Brain pericyte (primary cell): Measurements from ENCODE around the gene FRMD4A.
A peak's percentile ranks its signal among the peaks of the same experiment; 100 is the strongest.
"Not testable (repeated sequence)": the region's sequence is repeated elsewhere in the genome, so short reads cannot be mapped to it uniquely, and the experiment has no call there.

Experiments
- DNase-seq: peaks from one replicate; pipeline ENCODE4 v3.0.0-alpha.2; 2012; ENCODE audit warnings: low read depth, low spot score

The FRMD4A gene

DNA sequence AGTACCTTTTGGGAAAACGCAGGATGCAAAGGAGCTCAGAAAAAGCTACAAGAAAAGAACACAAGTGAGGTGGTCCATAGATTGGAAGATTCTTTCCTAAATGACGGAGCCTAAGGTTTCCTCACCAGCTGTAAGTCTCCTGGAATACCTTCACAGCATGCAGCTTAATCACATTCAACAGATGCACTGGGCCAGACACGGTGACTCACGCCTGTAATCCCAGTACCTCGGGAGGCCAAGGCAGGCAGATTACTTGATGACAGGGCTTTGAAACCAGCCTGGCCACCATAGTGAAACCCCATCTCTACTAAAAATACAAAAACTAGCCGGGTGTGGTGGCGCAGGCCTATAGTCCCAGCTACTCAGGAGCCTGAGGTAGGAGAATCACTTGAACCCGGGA, 228.7 kb downstream of the FRMD4A start:
- no peak for DNase-seq

DNA sequence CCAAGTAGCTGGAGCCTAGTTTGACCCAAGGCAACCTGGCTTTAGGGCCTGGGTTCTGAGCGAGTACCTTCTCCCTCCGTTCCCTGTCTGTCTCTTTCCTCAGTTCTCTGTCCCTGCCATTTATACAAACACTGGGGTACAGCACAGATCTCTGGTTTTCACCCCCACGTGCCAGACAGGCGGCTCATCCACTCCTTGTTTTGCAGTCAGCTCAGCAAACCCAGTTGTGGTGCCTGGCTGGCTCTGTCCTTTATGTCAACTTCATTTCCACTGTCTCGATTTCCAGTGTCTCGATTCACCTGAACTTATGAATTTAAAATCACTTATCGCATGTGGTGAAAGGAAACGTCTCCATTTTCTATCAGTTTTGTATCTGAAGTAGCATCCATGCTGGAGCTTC, 230.8 kb downstream of the FRMD4A start:
- no peak for DNase-seq

DNA sequence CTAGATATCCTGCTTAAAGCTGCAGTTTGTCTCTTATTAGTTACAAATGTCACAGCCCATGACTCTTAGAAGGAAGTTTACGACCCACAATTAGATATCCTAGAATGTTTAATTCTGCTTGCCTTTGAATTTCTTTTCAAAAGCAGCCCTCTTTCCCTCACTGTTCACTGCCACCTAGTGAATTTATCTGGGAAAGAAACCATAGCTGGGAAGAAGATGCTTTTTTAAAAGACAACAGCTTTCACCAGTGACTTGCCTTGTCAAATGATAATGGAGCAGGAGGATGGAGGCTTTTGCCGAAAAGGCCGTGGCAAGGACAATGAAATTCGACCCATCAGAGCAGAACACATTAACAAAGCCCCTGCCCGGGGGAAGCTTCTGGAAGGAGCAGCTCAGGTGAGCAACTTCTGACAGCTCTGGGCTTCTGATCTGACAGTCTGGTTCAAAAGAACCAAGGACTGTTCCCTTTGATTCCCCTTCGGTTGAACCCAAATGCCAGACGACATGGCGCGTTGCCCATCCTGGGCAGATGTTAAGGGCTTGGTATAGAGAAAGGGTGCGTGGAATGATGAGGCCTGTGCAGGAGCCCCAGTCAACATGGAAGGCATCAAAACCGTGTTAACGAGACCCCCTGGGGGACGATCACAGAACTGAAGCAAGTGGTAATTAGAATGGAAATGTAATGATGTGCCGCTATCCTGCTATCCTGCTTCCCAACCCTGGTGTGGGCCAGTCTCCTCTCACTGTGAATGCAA, 236.8 kb downstream of the FRMD4A start:
- no peak for DNase-seq

DNA sequence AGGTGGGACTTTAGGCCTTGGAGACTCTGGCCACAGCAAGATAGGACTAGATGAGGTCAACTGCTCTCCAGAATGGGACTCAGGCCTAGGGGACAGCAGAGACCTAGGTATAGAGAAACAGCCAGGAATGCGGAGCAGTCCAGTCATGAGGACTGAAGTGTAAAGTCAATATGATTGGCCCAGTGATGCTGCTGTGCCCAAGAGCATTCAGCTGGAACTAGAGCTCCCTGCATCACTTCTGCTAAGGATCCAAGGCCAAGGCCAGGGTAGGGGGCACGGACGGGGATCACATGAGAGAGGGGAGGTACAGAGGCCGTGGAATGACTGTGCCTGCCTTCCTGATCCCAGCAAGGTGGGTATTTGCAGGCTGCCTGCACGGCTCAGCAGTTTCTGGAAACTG, 237.9 kb downstream of the FRMD4A start:
- no peak for DNase-seq

DNA sequence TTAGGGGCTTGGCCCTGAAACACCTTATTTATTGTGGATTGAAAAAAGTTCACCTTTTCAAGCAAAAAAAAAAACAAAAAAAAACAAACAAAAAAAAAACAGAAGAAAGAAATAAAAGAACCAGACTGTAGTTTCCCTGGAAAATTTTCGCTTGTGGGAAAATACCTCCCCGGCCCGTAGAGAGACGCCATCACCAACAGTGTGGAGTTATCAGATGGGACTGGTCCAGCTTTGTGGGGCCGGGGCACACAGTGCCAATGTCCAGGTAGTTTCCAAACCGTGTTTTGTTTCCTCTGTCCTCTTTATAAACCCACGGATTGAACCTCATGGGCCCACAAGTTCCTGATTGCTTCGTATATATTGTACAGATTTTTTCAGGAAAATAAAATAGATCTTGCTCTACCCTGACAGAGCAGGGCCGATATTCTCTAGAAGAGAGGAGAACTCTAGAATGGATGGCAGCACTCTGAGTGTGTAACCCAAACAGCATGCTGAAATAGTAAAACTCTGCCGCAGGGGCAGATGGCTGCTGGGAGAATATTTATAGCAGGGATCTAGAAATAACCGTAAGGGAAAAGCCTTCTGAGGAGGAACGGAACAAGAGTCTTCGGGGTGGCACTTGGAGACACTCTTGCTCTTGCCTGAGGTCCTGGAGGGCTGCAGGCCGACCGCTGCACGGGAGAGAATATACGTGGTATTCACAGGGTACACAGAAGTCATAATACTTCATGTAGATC, 241.0 kb downstream of the FRMD4A start:
- DNase-seq: no peak

DNA sequence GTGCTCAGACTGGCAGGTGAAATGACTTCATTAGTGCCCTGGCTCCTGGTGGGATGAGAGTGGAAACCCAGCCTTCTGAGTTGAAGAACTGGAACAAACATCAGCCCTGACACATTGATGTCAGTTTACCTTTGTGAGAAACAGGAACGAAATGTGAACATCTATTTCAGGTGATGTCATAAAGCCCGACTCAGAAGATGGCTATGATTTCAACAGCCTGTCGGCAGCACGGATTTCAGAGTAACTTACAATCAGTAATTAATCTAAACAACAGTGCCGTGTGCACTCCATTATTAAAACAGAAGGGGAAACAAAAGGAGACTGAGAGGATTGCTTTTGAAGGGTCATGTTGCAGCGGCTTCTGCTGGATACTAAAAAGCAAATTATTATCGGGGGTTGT, 243.2 kb downstream of the FRMD4A start:
- DNase-seq: no peak

DNA sequence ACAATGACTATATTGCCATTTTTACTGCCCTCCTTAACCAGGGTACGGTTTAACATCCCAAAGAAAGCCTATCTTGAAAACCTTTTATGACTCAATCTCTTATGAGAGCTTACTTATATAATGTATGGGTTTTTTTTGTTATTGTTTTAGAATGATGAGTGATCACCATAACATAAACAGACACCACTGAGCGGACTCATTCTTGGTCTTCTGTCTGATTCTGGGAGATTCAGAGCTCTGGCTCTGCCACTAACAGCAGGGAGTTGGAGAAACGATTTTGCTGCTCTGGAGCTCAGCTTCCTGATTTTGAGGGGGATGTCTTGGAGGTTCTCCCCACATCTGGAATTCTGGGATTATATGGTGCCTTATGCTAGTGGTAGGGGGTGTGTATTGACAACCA, 244.1 kb downstream of the FRMD4A start:
- DNase-seq: peak; percentile 37

DNA sequence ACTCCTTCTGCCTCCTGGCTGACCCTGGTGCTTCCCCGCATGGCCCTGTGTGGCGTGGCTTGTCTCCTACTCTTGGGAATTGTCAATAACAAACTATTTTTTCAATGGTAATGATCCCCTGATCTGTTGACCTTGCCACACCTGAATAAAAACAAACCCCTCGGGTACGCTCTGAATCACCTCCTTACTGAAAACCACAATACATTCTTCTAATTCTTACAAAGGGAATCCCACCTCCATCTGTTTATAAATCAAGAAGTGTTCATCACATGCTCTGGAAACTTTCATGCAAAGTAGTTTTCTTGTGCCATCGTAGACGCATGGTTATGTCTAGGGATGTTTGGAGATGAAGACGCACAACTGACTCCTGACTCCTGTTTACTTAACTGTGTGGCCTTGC, 245.8 kb downstream of the FRMD4A start:
- DNase-seq: no peak

DNA sequence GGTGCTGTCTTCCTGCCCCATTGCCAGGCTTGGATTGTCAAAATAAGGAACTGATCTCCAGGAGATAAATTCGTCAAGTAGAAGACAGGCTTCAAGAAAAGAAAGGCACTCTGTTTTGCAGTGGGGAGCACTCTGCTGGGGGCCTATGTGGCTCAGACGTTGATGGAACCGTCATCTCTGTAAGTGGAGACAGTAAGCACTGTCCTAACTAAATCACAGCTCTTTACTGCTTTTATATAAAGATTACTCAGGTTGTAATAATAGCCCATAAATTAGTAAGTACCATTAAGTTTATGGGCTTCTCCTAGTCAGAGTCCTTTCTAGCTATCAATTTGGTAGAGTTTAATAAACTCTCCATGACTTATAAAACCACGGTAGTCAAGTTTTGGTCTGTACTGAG, 249.9 kb downstream of the FRMD4A start:
- DNase-seq: no peak

DNA sequence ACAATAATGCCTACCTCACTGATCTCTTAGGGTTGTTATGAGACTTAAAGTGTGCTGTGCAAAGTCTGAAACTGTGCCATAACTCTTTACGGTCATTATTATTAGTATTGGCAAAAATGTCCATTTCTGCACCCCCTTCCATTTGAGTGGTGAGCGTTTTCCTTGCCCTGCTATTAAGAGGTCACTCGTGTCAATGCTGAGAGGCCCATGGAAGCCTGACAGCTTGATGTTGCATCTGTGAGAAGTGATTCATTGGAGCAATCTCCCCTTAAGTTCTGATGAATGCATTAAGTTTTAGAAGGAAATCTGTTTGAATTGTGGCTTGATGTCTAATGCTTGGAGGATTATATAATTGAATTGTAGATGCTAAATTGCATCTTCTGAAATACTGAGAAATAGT, 253.3 kb downstream of the FRMD4A start:
- DNase-seq: no peak

DNA sequence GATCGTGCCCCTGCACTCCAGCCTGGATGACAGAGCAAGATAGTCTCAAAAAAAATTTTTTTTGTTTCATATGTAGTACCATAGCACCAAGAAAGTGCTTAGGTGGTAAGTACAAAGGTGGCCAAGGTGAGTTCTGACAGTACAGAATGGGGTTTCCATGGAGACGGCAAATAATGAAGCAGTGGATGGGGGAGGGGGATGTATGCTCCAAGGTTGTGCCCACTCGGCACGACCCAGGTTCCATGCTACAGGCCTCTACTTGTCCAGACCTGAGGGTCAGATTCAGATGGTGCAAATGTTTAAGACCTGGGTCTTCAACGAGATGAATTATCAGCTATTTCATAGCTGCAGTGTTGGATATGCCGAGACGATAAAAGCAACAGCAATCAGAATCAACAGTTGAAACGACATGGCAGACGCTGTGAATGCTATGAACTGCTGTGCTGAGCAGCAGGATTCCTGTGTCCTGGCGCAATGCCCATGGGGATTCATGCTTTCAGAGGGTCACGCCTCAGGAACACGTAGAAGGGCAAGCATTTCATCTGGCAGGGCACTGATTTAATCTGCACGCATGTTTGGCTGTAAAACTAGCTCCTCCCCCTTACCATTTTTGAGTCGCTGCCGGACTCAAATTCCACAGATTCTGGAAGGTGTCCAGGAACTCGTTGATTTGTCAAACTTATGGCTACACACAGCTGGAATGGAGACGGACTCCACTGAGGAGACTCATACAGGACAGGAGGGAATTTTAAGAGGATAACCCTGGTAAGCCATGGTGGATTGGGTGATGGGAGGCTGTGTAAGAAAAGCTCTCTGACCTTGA, 256.5 kb downstream of the FRMD4A start:
- DNase-seq: peak; percentile 76

DNA sequence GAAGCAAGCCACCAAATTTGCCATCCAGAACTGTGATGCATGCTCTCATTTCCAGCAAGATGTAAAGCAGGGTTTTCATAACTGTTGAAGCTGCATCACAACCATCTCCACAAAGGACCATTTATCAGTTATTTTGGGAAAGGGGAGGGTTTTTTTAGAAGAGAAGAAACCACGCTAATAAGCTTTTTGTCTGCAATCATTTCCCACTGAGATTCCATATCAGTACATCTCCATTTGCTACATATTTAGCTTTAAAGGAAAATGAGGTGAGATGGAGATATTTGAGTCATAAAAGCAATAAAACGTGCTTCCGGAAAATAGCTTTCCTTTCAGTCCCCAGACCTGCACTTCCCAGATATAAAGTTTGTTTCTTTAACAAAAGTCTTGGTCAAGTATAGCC, 258.2 kb downstream of the FRMD4A start:
- DNase-seq: no peak

DNA sequence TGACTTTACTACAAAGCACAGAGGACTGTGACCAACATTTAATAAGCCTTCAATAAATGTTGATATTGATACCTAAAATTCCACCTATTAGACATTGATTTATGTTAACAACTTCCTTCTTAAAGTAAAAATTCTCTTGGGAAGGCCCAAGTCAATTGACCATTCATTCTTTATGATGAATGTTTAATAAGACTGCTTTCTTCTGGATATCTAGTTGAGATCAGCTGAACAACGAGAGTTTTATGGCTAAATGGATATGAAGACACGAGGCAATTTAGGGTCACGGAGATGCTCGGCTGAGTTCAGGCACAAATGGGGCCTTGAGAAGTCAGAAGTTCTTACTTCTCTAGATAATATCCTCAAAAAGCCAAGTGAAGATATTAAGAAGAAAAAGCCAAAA, 258.8 kb downstream of the FRMD4A start:
- no peak for DNase-seq

DNA sequence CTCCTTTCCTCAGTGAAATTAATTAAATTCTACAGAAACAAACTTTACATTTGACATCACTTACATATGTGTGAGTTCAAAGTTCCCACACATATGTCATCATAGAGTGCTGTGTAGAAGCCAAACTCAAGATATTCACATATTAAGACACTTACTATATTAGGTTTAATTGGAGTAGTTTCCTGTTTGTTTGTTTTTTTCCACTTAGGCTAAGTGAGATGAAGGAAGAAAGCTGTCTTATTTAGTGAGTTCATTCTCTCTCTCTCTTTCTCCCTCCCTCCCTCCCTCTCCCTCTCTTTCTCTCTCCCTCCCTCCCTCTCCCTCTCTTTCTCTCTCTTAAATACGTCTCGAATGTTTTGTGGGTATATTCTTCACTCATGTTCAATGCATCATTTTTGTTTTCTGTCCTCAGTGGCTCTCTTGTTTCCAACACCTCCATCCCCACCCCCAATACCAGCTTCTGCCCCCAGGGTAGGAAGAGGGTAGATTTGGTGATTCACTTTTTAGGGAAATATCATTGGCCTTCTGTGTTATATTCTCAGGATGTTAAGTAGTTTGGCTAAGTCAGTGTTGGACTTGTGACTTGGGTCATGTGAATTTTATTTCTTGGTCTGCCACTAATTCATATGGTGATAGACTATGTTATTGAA, 262.0 kb downstream of the FRMD4A start:
- DNase-seq: no peak

DNA sequence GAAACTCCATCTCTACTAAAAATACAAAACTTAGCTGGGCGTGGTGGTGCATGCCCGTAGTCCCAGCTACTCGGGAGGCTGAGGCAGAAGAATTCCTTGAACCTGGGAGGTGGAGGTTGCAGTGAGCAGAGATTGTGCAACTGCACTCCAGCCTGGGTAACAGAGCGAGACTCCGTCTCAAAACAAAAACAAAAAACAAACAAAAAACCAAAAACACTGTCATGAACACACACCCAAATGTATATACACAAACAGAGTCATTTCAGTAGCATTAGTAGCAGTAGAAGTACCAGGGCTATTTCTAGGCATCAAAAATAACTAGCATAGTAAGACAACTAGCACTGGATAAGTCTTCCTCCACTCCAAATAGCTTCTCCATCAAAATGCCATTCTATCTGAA, 263.1 kb downstream of the FRMD4A start:
- not testable (repeated sequence) for DNase-seq

DNA sequence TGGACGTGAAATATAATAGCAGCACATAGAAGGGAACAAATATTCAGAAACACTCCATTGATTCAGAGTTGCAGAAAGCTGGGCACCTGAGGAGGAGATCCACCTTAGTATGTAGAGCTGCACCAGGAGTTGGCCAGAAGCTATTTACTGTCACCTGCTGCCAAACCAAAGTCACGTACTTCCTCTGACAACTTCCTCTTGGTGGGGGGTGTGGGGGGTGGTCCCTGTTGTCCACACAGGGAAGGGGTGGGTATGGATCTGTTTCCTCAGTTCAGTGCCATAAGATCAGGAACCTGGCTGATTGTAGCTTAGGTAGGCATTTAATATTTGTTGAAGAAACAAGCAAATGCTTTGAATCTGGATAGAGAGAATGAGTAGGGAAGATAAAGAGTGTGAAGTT, 264.6 kb downstream of the FRMD4A start:
- DNase-seq: no peak

DNA sequence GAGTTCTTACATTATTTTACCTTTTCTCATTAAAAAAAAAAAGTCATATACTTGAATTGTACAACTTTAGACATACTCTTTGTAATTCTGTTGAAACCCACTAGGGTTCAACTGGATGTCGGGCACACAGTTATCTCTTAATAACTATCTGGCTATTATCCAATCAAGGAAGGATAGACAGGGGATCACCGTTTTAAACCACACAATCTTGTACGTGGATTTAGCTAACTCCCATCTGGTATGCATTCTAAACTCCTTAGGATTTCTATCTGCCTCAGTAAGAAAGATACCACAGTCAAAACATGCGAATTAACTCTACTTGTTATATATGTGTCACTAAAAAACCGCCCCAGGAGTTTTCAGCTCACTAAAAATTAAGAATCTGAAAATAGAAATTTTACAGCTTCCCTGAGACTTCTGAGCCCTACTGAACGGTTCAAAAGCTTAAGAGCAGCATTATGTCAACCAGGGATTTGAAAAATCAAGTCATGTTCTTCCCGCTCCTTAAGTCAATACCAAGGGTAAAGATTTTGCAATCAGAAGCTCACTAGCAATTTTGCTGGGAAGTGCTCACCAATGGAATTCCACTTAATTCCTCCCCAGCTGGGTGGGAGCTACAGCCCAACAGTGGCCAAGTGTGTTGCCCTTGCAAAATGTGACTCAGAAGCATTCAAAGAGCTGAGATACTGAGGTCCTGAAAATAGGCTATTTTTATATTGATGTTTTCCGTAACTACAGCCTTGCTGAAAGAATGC, 267.0 kb downstream of the FRMD4A start:
- DNase-seq: peak; percentile 41

DNA sequence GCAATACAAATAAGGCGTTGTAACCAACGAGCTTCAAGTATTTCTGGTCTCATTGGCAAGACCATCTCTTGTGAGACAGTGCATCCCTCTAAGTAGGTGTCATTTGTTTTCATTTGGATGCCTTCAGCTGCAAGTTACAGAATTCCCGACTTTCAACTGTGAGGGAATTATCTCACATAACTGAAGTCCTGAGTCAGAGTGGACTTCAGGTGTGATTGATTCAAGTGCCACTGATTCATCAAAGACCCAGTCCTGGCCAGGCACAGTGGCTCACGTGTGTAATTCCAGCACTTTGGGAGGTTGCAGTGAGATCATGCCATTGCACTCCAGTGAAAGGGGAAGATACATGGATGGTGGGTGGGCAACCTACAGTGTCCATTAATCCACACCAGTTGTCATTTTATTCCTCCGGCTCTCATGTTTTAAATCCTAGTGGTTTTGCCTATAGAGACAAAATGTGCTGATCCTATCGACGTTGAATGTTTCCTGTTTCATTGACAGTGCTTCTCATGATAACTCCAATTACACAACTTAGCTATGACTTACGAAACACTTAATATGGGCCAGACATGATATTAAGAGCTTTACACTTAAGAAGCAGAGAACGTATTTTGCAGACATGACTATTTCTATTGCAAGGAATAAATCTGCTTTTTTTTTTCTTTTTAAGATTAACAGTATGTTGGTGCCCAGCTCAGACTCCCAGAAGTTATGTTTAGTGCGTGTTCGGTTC, 268.0 kb downstream of the FRMD4A start:
- no peak for DNase-seq

DNA sequence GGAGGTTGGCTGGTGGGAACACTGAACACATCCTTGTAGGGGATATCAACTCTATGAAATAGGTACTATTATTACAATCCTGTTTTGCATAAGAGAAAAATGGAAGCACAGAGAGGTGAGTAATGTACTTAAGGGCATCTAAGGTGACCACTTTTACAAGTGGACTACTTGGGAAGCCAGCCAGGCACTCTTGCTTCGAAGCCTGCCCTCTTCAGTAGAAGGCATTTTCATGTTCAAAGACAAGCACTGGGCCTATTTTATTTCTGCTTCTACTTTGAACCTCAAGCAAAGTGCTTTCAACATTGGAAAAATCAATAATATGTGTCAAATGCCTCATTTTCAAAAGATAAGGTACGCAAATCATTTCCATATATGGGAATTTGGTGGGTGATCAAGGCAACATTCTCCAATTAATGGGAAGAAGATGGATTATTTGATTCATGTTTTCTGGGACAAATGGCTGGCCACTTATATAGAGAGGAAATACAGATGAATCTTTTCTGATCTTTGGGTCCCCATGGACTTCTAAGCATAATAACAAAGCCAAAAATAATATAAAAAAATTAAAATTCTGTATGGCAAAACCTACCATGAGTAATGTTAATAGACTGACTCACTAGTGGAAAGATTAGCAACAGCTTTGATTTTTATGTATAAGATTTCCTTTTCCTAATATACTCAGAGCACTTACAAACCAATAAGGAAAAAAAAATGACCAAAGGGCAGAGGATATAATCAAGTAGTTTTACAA, 270.2 kb downstream of the FRMD4A start:
- DNase-seq: no peak
